ENCODE data around the gene OCA2.

The OCA2 gene

GRCh38 chr15:27846722-27847395, 252.3 kb downstream of the OCA2 start:
- DNase-seq (ENCODE audit: low spot score) = no peak

DNA sequence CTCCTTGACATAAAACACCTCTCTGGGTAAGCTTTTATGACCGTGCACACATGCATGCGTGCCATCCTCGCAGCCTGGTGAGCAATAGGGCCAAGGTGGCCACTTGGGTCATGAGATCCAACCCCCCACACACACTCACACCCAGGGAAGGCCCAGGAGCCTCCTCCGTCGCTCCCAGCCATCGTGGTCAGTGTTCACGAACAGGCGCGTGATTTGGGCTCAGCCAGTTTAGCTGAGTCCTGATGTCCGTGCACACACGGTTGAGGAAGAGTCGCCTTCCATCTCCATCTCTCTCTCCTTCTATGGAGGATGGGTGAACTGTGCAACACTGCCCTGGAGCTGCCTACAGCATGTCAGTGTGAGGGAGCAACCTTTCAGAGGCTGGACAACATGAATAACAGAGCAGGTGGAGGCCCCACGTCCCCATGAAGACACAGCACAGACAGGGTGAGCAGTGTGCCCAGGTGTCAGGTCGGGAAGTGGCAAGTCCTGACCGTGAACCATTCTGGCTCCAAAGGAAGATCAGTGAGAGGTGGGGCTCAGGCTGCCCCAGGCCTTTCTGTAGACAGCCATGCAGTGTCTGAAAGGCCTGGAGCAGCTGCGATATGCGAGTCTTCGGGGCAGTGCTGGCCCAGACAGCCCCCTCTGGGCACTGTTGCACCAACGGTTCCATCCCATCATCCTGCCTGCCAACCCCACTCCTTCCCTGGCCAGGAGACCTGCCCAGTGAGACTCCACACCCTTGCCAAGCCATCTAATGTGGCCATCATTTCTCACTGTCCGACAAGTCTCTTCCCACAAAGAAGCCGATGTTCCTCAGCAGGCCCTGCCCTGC, 253.4 kb downstream of the OCA2 start:
- no peak for DNase-seq (ENCODE audit: low spot score)

- DNase-seq (ENCODE audit: low spot score) = no peak
Observed at GRCh38 chr15:27844018-27844666, 255.0 kb downstream of the OCA2 start.

- no peak for DNase-seq (ENCODE audit: low spot score)
Observed at GRCh38 chr15:27843146-27843545, 256.0 kb downstream of the OCA2 start.

- DNase-seq (ENCODE audit: low spot score) = no peak
Observed at GRCh38 chr15:27842526-27842925, 256.6 kb downstream of the OCA2 start.

DNA sequence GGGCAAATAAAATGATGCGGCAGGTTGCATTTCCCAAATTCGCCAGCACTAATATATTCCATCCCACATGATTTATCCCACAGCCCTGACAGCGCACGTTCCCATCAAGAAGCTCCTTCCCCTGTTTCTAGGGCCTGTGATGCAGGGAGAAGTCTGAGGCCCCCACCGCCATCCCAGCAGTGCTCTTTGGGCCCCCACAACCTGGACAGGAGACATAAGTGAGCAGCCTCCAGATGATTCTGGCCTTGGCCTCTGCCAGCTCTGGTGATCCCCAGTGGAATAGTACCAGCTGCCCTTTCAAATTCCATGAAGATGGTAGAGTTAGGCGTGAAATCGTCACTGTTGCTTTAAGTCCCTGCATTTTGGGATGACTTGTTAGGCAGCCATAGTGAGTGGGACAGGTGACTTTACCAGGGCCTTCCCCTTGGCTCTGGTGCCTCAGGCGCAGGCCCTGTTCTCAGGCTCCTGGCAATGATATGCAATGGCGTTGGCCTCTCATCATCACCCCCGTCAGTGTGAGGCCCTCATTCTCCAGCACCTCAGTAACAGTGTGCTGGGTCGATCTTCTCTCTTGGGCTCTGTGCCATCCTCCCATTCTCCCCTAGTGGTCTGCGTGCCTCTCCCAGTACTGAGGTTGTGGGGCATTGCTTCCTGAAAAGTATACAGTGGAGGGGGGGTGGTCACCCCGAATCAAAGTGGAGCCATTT, 263.7 kb downstream of the OCA2 start:
- DNase-seq (ENCODE audit: low spot score) = no peak

DNA sequence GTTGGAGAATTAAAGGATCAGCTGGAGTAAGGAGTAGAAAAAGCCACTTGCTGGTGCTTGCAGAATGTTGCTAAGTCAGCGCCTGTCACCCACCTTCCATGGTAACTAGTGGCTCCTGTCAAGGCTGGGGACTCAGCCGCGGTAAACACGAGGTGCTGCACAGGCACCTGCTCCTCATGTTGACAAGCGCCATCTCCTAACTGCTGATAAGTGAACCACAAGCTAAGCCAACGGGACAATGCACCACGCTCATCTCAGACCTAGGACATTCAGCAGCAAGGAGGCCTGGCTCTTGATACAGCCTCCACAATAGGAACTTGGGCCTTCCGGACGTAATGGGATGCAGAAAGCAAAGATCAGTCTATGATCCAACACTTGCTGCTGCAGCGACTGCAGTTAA, 264.4 kb downstream of the OCA2 start:
- no peak for DNase-seq (ENCODE audit: low spot score)

DNA sequence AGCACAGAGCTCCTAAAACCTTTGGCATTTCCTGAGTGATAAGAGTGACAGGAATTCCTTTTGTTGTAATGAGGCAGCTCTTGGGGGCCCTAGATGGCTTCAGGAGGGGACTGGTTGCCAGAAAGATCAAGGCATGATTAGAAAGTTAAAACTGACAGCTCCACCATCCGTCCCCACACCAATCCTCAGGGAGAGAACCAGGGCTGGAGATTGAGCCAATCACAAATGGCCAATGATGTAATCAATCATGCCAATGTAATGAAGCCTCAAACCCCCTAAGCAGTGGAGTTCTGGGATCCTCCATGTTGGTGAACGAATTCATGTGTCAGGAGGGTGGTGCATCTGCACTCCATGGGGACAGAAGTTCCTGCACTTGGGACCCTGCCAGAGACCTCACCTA, 265.1 kb downstream of the OCA2 start:
- no peak for DNase-seq (ENCODE audit: low spot score)

GRCh38 chr15:27833178-27833577, 265.9 kb downstream of the OCA2 start:
- no peak for DNase-seq (ENCODE audit: low spot score)

GRCh38 chr15:27832237-27832596, 266.9 kb downstream of the OCA2 start:
- DNase-seq (ENCODE audit: low spot score) = no peak

DNA sequence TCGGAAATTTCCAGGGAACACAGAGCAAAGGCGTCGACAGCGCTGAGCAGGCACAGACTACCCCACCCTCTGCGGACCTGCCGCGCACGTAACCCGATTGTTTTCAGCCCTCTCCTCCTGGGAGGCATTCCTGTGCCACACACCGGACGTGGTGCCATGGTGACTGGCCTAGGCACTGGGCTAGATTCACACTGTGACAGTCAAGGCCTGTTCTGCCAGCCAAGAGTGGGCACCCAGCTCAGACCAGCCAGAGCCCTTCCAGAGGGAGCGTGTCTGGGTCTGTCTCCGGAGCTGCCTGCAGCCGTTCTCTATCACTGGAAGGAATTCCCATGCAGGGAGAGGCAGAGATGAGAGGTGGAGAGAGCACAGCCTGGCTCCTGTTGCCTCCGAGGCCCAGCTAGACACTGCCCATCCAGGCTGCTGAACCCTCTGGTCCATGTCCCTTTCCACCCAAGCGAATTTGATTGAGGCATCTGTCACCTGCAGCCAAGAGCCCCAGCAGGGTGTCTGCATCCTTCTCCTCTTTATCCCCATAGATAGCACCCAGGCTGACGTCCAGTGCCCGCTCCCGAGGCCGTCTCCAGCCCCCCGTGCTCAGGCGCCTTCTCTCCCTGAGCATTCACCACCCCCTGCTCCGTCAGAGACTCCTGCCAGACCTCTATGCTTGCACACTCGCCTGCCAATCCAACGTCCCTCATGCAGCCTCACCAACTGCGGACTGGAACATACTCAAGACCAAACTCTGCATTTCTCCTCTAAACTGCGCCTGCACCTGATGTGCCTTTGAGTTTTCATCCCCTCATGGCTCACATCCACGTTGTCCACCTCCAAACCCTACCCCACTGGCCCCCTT, 267.5 kb downstream of the OCA2 start:
- no peak for DNase-seq (ENCODE audit: low spot score)

DNA sequence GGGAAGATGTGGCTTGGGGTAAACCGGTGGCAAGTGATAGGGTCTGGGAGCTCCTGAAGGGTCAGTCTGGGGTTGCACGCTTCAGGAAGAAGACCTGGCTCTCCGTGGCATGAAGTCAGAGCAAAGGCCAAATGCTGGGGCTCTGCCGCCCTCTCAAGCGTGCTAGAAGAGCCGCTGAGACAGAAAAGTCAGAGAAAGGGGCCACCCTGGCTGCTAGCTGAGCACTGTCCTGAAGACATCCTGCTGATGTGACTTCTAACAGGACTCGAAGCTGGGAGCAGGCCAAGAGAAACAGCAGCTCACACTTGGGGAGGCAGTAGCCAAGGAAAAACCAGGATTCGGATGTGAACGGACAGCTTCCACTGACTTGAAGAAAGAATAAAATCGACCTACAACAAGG, 270.4 kb downstream of the OCA2 start:
- no peak for DNase-seq (ENCODE audit: low spot score)

GRCh38 chr15:27826902-27827714, 272.0 kb downstream of the OCA2 start:
- DNase-seq (ENCODE audit: low spot score) = no peak

- DNase-seq (ENCODE audit: low spot score) = no peak
Observed at GRCh38 chr15:27826411-27826810, 272.7 kb downstream of the OCA2 start.

- no peak for DNase-seq (ENCODE audit: low spot score)
Observed at GRCh38 chr15:27824841-27825422, 274.2 kb downstream of the OCA2 start.

GRCh38 chr15:27821273-27821672, 277.8 kb downstream of the OCA2 start:
- DNase-seq (ENCODE audit: low spot score) = no peak

- no peak for DNase-seq (ENCODE audit: low spot score)
Observed at GRCh38 chr15:27820722-27821121, 278.4 kb downstream of the OCA2 start.

DNA sequence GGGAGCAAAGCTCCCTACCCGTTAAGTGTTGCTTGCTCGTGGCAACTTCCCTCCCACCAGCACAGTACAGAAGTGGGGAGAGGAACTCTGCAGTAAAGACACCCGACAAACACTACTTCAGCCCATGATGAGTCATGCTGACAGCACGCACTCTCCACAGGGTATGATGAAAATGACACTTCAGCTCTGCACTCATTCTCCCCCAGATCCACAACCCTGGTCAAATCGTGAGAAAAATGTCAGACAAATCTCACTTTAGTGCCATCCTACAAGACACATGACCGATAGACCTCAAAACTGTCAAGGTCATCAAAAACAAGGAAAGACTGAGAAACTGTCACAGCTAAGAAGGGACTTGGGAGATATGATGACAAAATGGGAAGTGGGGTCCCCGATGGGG, 278.9 kb downstream of the OCA2 start:
- no peak for DNase-seq (ENCODE audit: low spot score)

DNA sequence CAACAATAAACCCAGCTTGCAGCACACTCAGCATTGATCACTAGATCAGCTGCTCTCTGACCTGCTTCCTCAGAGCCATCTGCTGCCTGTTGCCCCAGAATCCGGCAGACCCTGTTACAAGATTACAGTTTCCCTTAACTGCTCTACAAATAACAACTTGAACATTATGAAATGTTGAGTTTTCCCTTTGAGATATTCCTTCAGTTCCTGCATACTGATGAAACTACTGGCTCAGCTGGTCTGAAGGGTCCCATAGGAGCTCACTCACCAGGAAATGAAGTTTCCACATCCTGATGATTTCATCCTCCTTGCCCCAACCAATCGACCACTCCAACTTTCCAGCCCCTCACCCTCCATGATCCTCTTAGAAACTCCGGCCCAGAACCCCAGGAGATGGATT, 281.9 kb downstream of the OCA2 start:
- DNase-seq (ENCODE audit: low spot score) = no peak

GRCh38 chr15:27816790-27817189, 282.3 kb downstream of the OCA2 start:
- DNase-seq (ENCODE audit: low spot score) = no peak

Measured in globus pallidus (tissue), 1 donor.